ENCODE measurements around the gene LANCL3.

The LANCL3 gene

DNA sequence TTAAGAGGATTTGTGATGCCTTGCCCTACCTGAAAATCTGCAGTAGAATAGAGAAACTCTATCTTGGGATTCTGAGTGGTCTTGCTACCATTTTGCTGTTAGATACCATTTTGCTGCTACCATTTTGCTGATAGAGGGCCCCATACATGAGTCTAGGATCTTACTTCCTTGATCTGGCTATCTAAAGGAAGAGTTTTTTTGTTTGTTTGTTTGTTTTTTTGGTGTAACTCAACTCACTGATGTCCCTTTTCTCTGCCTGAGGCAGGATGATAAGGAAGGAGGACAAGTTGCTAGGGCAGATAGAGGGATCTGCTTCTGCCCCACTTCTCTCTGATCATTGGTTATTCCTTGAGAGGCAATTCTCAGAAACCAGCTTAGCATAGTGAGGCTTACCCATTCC lies 145.1 kb downstream of the LANCL3 start:
- Histone ChIP-seq H3K9ac (ENCODE audit: low read depth, low read length, poor library complexity, severe bottlenecking) (no peak overlapping the region), H3K9me2 (replicated peaks; ENCODE audit: low read depth, low read length) (no peaks in the 10 kb centered on the region), H3K27me3 (ENCODE audit: insufficient read depth, low read length, poor library complexity, severe bottlenecking) (no peaks in the 10 kb centered on the region), H3K9me3 (ENCODE audit: insufficient read depth, low read depth, low read length) (peaks cover 9% of the 10 kb centered on the region; the same call in 1 of the 2 replicates), H3K4me1 (ENCODE audit: insufficient read depth, low read length, poor library complexity, severe bottlenecking) (no peaks in the 10 kb centered on the region), H2AFZ (ENCODE audit: low read length) (no peak overlapping the region), H3K4me3 (ENCODE audit: low read length, poor library complexity, severe bottlenecking) (no peak overlapping the region), H3K4me2 (ENCODE audit: low read depth, low read length, poor library complexity, severe bottlenecking) (no peak overlapping the region), H3F3A (ENCODE audit: low read depth) (no peaks in the 10 kb centered on the region), H3K36me3 (ENCODE audit: insufficient read depth, low read length) (peaks cover 17% of the 10 kb centered on the region; the same call in 1 of the 2 replicates), H4K20me1 (ENCODE audit: insufficient read depth, low read length, poor library complexity, severe bottlenecking) (no peaks in the 10 kb centered on the region), H3K79me2 (ENCODE audit: insufficient read depth, low read length) (peaks cover 61% of the 10 kb centered on the region)
- TF ChIP-seq, protein P1, sequence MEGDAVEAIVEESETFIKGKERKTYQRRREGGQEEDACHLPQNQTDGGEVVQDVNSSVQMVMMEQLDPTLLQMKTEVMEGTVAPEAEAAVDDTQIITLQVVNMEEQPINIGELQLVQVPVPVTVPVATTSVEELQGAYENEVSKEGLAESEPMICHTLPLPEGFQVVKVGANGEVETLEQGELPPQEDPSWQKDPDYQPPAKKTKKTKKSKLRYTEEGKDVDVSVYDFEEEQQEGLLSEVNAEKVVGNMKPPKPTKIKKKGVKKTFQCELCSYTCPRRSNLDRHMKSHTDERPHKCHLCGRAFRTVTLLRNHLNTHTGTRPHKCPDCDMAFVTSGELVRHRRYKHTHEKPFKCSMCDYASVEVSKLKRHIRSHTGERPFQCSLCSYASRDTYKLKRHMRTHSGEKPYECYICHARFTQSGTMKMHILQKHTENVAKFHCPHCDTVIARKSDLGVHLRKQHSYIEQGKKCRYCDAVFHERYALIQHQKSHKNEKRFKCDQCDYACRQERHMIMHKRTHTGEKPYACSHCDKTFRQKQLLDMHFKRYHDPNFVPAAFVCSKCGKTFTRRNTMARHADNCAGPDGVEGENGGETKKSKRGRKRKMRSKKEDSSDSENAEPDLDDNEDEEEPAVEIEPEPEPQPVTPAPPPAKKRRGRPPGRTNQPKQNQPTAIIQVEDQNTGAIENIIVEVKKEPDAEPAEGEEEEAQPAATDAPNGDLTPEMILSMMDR (conservative IDR thresholded peaks at IDR 0.05; ENCODE audit: low read length): no peak
- TF ChIP-seq EZH2phosphoT487 (IDR thresholded peaks at IDR 0.05; ENCODE audit: borderline replicate concordance): no peak

DNA sequence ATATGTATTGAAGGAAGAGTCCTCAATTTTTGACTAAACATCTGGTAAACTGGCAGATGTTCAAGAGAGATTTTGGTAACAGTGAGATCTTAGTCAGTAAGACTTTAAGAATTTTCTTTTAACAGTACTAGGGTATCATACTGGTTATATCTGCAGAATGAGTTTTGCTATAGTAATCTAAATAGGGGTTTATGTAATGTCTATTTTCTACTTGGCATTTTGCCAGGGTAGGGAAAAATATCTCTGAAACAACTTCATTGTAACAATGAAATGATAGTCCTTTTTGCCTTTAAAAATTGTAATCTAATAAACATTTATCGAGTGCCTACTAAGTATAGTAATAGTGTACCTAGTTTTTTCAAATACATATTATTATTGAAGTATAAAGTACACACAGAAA lies 146.2 kb downstream of the LANCL3 start:
- Histone ChIP-seq H3F3A (ENCODE audit: low read depth) (no peaks in the 10 kb centered on the region), H3K4me3 (ENCODE audit: low read length, poor library complexity, severe bottlenecking) (no peak overlapping the region), H3K27me3 (ENCODE audit: insufficient read depth, low read length, poor library complexity, severe bottlenecking) (no peaks in the 10 kb centered on the region), H3K9me3 (ENCODE audit: insufficient read depth, low read depth, low read length) (peaks cover 9% of the 10 kb centered on the region; the same call in 1 of the 2 replicates), H4K20me1 (ENCODE audit: insufficient read depth, low read length, poor library complexity, severe bottlenecking) (no peaks in the 10 kb centered on the region), H3K79me2 (ENCODE audit: insufficient read depth, low read length) (peaks cover 67% of the 10 kb centered on the region), H3K4me2 (ENCODE audit: low read depth, low read length, poor library complexity, severe bottlenecking) (no peak overlapping the region), H3K36me3 (ENCODE audit: insufficient read depth, low read length) (peaks cover 17% of the 10 kb centered on the region; the same call in 1 of the 2 replicates), H3K9me2 (replicated peaks; ENCODE audit: low read depth, low read length) (no peaks in the 10 kb centered on the region), H3K9ac (ENCODE audit: low read depth, low read length, poor library complexity, severe bottlenecking) (no peak overlapping the region), H2AFZ (ENCODE audit: low read length) (no peak overlapping the region), H3K4me1 (ENCODE audit: insufficient read depth, low read length, poor library complexity, severe bottlenecking) (no peaks in the 10 kb centered on the region)
- no peak for TF ChIP-seq EZH2phosphoT487 (IDR thresholded peaks at IDR 0.05; ENCODE audit: borderline replicate concordance)
- TF ChIP-seq, protein P1 (conservative IDR thresholded peaks at IDR 0.05; ENCODE audit: low read length): no peak

DNA sequence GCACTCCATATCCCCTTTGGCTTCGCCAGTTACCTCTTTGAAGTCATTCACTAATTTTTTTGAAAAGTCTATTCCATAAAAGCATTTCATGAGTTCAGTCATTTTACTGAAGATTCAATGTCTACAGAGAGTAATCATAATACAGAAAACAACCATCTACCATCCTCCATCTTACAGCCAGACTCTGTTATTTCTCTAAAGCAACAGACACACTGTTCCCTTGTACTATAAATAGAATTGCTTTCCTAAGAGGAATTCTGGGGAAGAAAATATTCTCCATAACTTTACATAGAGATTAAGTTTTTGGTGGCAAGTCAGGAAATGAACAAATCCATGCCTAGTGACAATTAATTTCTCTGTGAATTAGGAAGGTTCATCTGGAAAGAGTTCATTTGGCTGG lies 151.1 kb downstream of the LANCL3 start:
- H4K20me1 ChIP-seq (ENCODE audit: insufficient read depth, low read length, poor library complexity, severe bottlenecking): no peaks in the 10 kb centered on the region

More for the DNA sequence above, 151.1 kb downstream of the LANCL3 start:
- no peaks in the 10 kb centered on the region for H3K4me1 ChIP-seq (ENCODE audit: insufficient read depth, low read length, poor library complexity, severe bottlenecking)
- H3K9me3 ChIP-seq (ENCODE audit: insufficient read depth, low read depth, low read length): peaks cover 9% of the 10 kb centered on the region; the same call in 1 of the 2 replicates
- TF ChIP-seq, protein P1 (conservative IDR thresholded peaks at IDR 0.05; ENCODE audit: low read length): no peak
- H3K27me3 ChIP-seq (ENCODE audit: insufficient read depth, low read length, poor library complexity, severe bottlenecking): no peaks in the 10 kb centered on the region
- H2AFZ ChIP-seq (ENCODE audit: low read length): no peak overlapping the region
- H3K4me2 ChIP-seq (ENCODE audit: low read depth, low read length, poor library complexity, severe bottlenecking): no peak overlapping the region
- H3K4me3 ChIP-seq (ENCODE audit: low read length, poor library complexity, severe bottlenecking): no peak overlapping the region
- peaks cover 43% of the 10 kb centered on the region for H3K79me2 ChIP-seq (ENCODE audit: insufficient read depth, low read length)
- peaks cover 22% of the 10 kb centered on the region; the same call in 1 of the 2 replicates for H3K36me3 ChIP-seq (ENCODE audit: insufficient read depth, low read length)
- H3K9ac ChIP-seq (ENCODE audit: low read depth, low read length, poor library complexity, severe bottlenecking): no peak overlapping the region
- no peaks in the 10 kb centered on the region for H3F3A ChIP-seq (ENCODE audit: low read depth)
- H3K9me2 ChIP-seq (replicated peaks; ENCODE audit: low read depth, low read length): no peaks in the 10 kb centered on the region
